Astrocyte (in vitro differentiated cells and primary cell): ENCODE data around the gene LCOR. TPM values are rescaled to one million over a fixed set of nuclear protein-coding genes. Genes with fewer than 3 reads are reported as not detected.

Experiments used
- DNase-seq: peaks from one replicate; pipeline ENCODE4 v3.0.0-alpha.2; 2010; ENCODE audit warnings: low read depth
- FAIRE-seq: peaks from 2 replicates; lab custom pipeline; 2011; peaks lifted over from hg19 to GRCh38; lab: Jason Lieb, UNC
- H2AFZ ChIP-seq: 2 replicates; pipeline ENCODE4 v1.6.0; 2012; ENCODE audit warnings: low read depth, low read length, inconsistent platforms
- H3K27ac ChIP-seq: 2 replicates; pipeline ENCODE4 v1.5.1; 2011; ENCODE audit warnings: low read depth, low read length, inconsistent platforms
- H3K27me3 ChIP-seq: 2 replicates; pipeline ENCODE4 v1.6.0; 2011; ENCODE audit warnings: low read length, inconsistent platforms; ENCODE audit not compliant: insufficient read depth
- H3K36me3 ChIP-seq: 2 replicates; pipeline ENCODE4 v1.5.1; 2011; ENCODE audit warnings: low read length, inconsistent platforms; ENCODE audit not compliant: insufficient read depth
- H3K4me1 ChIP-seq: 2 replicates; pipeline ENCODE4 v1.5.1; 2011; ENCODE audit warnings: low read length, inconsistent platforms; ENCODE audit not compliant: insufficient read depth
- H3K4me2 ChIP-seq: 2 replicates; pipeline ENCODE4 v1.6.0; 2012; ENCODE audit warnings: low read length, inconsistent platforms
- H3K4me3 ChIP-seq: 2 replicates; pipeline ENCODE4 v1.5.1; 2011; ENCODE audit warnings: low read depth, mild to moderate bottlenecking, low read length, inconsistent platforms; ENCODE audit not compliant: insufficient read depth
- H3K79me2 ChIP-seq: 2 replicates; pipeline ENCODE4 v1.6.0; 2012; ENCODE audit warnings: mild to moderate bottlenecking, low read length, inconsistent platforms; ENCODE audit not compliant: insufficient read depth
- H3K9ac ChIP-seq: 2 replicates; pipeline ENCODE4 v1.6.0; 2012; ENCODE audit warnings: mild to moderate bottlenecking, low read length, inconsistent platforms
- H3K9me3 ChIP-seq: 2 replicates; pipeline ENCODE4 v1.5.1; 2012; ENCODE audit warnings: low read depth, mild to moderate bottlenecking, low read length, inconsistent platforms; ENCODE audit not compliant: insufficient read depth
- H4K20me1 ChIP-seq: 2 replicates; pipeline ENCODE4 v1.6.0; 2012; ENCODE audit warnings: low read length, inconsistent platforms; ENCODE audit not compliant: insufficient read depth
- H3K27ac Mint-ChIP-seq: one replicate; pipeline ENCODE4 v1.8.0; 2021; ENCODE audit warnings: mild to moderate bottlenecking, mixed read lengths; ENCODE audit not compliant: unreplicated experiment
- H3K27me3 Mint-ChIP-seq: one replicate; pipeline ENCODE4 v1.8.0; 2021; ENCODE audit warnings: low read depth, mixed read lengths; ENCODE audit not compliant: unreplicated experiment
- H3K36me3 Mint-ChIP-seq: one replicate; pipeline ENCODE4 v1.8.0; 2021; ENCODE audit warnings: low read depth, mixed read lengths; ENCODE audit not compliant: unreplicated experiment
- H3K4me1 Mint-ChIP-seq: one replicate; pipeline ENCODE4 v1.8.0; 2021; ENCODE audit warnings: low read depth, mixed read lengths; ENCODE audit not compliant: unreplicated experiment
- H3K4me3 Mint-ChIP-seq: one replicate; pipeline ENCODE4 v1.8.0; 2021; ENCODE audit warnings: mild to moderate bottlenecking, moderate library complexity, mixed read lengths; ENCODE audit not compliant: unreplicated experiment
- H3K9me3 Mint-ChIP-seq: one replicate; pipeline ENCODE4 v1.8.0; 2021; ENCODE audit warnings: mild to moderate bottlenecking, mixed read lengths; ENCODE audit not compliant: unreplicated experiment
- CTCF ChIP-seq: IDR thresholded peaks from 2 replicates; pipeline ENCODE4 v1.5.1; 2011; ENCODE audit warnings: low read depth, mild to moderate bottlenecking, inconsistent platforms, low read length, moderate library complexity; ENCODE audit not compliant: insufficient read depth
- EZH2 ChIP-seq: IDR thresholded peaks from 2 replicates; pipeline ENCODE4 v1.6.1; 2012; ENCODE audit warnings: mild to moderate bottlenecking, low read length, inconsistent platforms; ENCODE audit not compliant: insufficient read depth
- total RNA-seq: library from RNA; stranded (reverse); gene quantifications from 2 replicates; pipeline ENCODE4 v1.2.1, GENCODE V29; 2021

LCOR gene
- total RNA-seq, 1 donor from 2014 or later: 72.0 TPM

- no peak overlapping the region for H3K4me2 ChIP-seq
- no peak overlapping the region for H3K4me3 Mint-ChIP-seq
- FAIRE-seq: no peak
- H3K9me3 ChIP-seq: no peaks in the 10 kb centered on the region
- DNase-seq: no peak
- no peaks in the 10 kb centered on the region for H3K9me3 Mint-ChIP-seq
- no peaks in the 10 kb centered on the region for H3K4me1 ChIP-seq
- no peak overlapping the region for H3K27ac Mint-ChIP-seq
- no peaks in the 10 kb centered on the region for H3K27me3 Mint-ChIP-seq
- peaks cover 66% of the 10 kb centered on the region for H4K20me1 ChIP-seq
- no peak overlapping the region for H3K27ac ChIP-seq
- H3K4me1 Mint-ChIP-seq: peaks cover 18% of the 10 kb centered on the region
- no peaks in the 10 kb centered on the region for H3K36me3 ChIP-seq
- H3K9ac ChIP-seq: no peak overlapping the region
- no peak for TF ChIP-seq CTCF
- no peak for TF ChIP-seq EZH2
- H3K27me3 ChIP-seq: no peaks in the 10 kb centered on the region
- H3K36me3 Mint-ChIP-seq: no peaks in the 10 kb centered on the region
- H3K4me3 ChIP-seq: no peak overlapping the region
- H2AFZ ChIP-seq: no peak overlapping the region
- H3K79me2 ChIP-seq: peaks cover 67% of the 10 kb centered on the region
Observed at GRCh38 chr10:96921655-96922054, 89.6 kb downstream of the LCOR start.

- no peaks in the 10 kb centered on the region for H3K36me3 ChIP-seq
- no peak overlapping the region for H3K27ac Mint-ChIP-seq
Observed at GRCh38 chr10:96922978-96923948, 91.2 kb downstream of the LCOR start.

More at GRCh38 chr10:96922978-96923948, 91.2 kb downstream of the LCOR start:
- DNase-seq (no peak), FAIRE-seq (no peak)
- Histone ChIP-seq H3K27ac (no peak overlapping the region), H4K20me1 (peaks cover 53% of the 10 kb centered on the region), H3K4me3 (no peak overlapping the region), H3K4me2 (no peak overlapping the region), H3K4me1 (no peaks in the 10 kb centered on the region), H3K9ac (no peak overlapping the region), H3K9me3 (no peaks in the 10 kb centered on the region), H3K79me2 (peaks cover 69% of the 10 kb centered on the region), H2AFZ (no peak overlapping the region), H3K27me3 (no peaks in the 10 kb centered on the region)
- Mint-ChIP-seq H3K4me3 (no peak overlapping the region), H3K4me1 (peaks cover 12% of the 10 kb centered on the region), H3K36me3 (peaks cover 4% of the 10 kb centered on the region), H3K9me3 (no peaks in the 10 kb centered on the region), H3K27me3 (no peaks in the 10 kb centered on the region)
- TF ChIP-seq CTCF (no peak), EZH2 (no peak)
